ENCODE results near the gene VIM.
"Not testable (repeated sequence)": the region's sequence is repeated elsewhere in the genome, so short reads cannot be mapped to it uniquely, and the experiment has no call there.

VIM gene

GRCh38 chr10:17256627-17257026, 28.6 kb downstream of the VIM start:
- no peak for DNase-seq (ENCODE audit: low spot score)

- DNase-seq (ENCODE audit: low spot score) = peak; percentile 80
Observed at GRCh38 chr10:17257466-17258321, 29.7 kb downstream of the VIM start.

GRCh38 chr10:17262502-17262901, 34.5 kb downstream of the VIM start:
- no peak for DNase-seq (ENCODE audit: low spot score)

- DNase-seq (ENCODE audit: low spot score) = no peak
Observed at GRCh38 chr10:17263580-17263979, 35.5 kb downstream of the VIM start.

- DNase-seq (ENCODE audit: low spot score) = no peak
Observed at GRCh38 chr10:17265468-17265867, 37.4 kb downstream of the VIM start.

- DNase-seq (ENCODE audit: low spot score) = not testable (repeated sequence)
Observed at GRCh38 chr10:17266549-17266948, 38.5 kb downstream of the VIM start.

- DNase-seq (ENCODE audit: low spot score) = no peak
Observed at GRCh38 chr10:17272648-17273047, 44.6 kb downstream of the VIM start.

GRCh38 chr10:17273403-17273802, 45.4 kb downstream of the VIM start:
- DNase-seq (ENCODE audit: low spot score) = no peak

- DNase-seq (ENCODE audit: low spot score) = no peak
Observed at GRCh38 chr10:17276756-17277424, 48.8 kb downstream of the VIM start.

GRCh38 chr10:17278607-17279240, 50.7 kb downstream of the VIM start:
- no peak for DNase-seq (ENCODE audit: low spot score)

GRCh38 chr10:17282311-17282710, 54.3 kb downstream of the VIM start:
- no peak for DNase-seq (ENCODE audit: low spot score)

- DNase-seq (ENCODE audit: low spot score) = no peak
Observed at GRCh38 chr10:17286562-17287550, 58.8 kb downstream of the VIM start.
